ENCODE results near the gene VAT1L.

- no peak for TF ChIP-seq CTCF (IDR thresholded peaks at IDR 0.05; ENCODE audit: low read depth, low read length, missing input control)
- TF ChIP-seq ATF3 (IDR thresholded peaks at IDR 0.05): no peak
- no peak for TF ChIP-seq SP1 (IDR thresholded peaks at IDR 0.05)
- TF ChIP-seq MAX (IDR thresholded peaks at IDR 0.05): no peak
Measured at GRCh38 chr16:77962689-77963088, 174.3 kb downstream of the VAT1L start.
